Measurements from ENCODE around the gene RRP1B.

GRCh38 chr21:43717967-43718871 lies 58.9 kb downstream of the RRP1B start:
- no peak for TF ChIP-seq EZH2 (IDR thresholded peaks at IDR 0.05; ENCODE audit: insufficient read depth, poor library complexity, severe bottlenecking)
- TF ChIP-seq EZH2phosphoT487 (IDR thresholded peaks at IDR 0.05; ENCODE audit: insufficient read depth, low read depth), result no peak
